ENCODE results near the gene PMPCA. TPM values are rescaled to one million over a fixed set of nuclear protein-coding genes. Genes with fewer than 3 reads are reported as not detected.

PMPCA gene
- total and polyA plus RNA-seq, 2 donors (not counting 3 experiments of a cell fraction or from before 2014, with no cell fraction given), result 69.0 to 75.3 TPM

- Histone ChIP-seq H4K20me1 (replicated peaks; ENCODE audit: control insufficient read depth, extremely low read depth, insufficient read depth, low read length) (no peaks in the 10 kb centered on the region), H3K4me3 (replicated peaks in 1 of 3; ENCODE audit: insufficient read depth in 1 of 3, low read depth in 1 of 3, low read length in 3 of 3) (no peak overlapping the region), H3K27me3 (ENCODE audit: control insufficient read depth in 2 of 2, insufficient read depth in 2 of 2, low read length in 2 of 2) (no peaks in the 10 kb centered on the region), H3K36me3 (ENCODE audit: control insufficient read depth in 2 of 2, extremely low read depth in 1 of 2, insufficient read depth in 2 of 2, low read length in 2 of 2) (peaks cover 7 to 9% of the 10 kb centered on the region in 2 experiments), H3K27ac (ENCODE audit: insufficient read depth, low read depth, low read length) (no peak overlapping the region), H3K9ac (replicated peaks; ENCODE audit: extremely low read depth, insufficient read depth, low read length) (no peak overlapping the region), H3K9me1 (replicated peaks; ENCODE audit: control insufficient read depth, extremely low read depth, insufficient read depth, low read length) (no peaks in the 10 kb centered on the region), H3K9me3 (replicated peaks; ENCODE audit: control insufficient read depth, insufficient read depth, low read length) (no peaks in the 10 kb centered on the region), H2AFZ (ENCODE audit: low read depth, low read length) (no peak overlapping the region), H3K4me2 (ENCODE audit: insufficient read depth, low read length) (no peak overlapping the region), H3K4me1 (ENCODE audit: control insufficient read depth, extremely low read depth, insufficient read depth, low read length) (peaks cover 12% of the 10 kb centered on the region), H3K79me2 (ENCODE audit: control insufficient read depth, insufficient read depth, low read length) (peaks cover 48% of the 10 kb centered on the region)
- CTCF ChIA-PET, result interaction anchor here (0.6 kb wide), 1 partner anchor 122 kb away, joined by 5 read pairs; no protein-coding TSS in a partner anchor
- FAIRE-seq, result no peak
- POLR2A ChIA-PET, result no interaction called here
- dilution Hi-C loops (cut with MboI; ENCODE audit: extremely low pct_ligation_motif_present, low sequenced_read_pairs), result no loop called here
- DNase-seq (ENCODE audit: low read depth, low spot score), result no peak
- no TSS peak for BruUV-seq (replicated peaks)
- TF ChIP-seq MAX (IDR thresholded peaks at IDR 0.05; ENCODE audit: insufficient read depth, insufficient read length) (no peak), GATA2 (IDR thresholded peaks at IDR 0.05; ENCODE audit: insufficient read depth, insufficient read length, low read depth, low read length) (no peak), POLR2A (IDR thresholded peaks at IDR 0.05; ENCODE audit: low read depth, low read length) (no peak), EZH2 (IDR thresholded peaks at IDR 0.05; ENCODE audit: borderline replicate concordance, low read depth, low read length, severe bottlenecking) (no peak), CTCF (IDR thresholded peaks at IDR 0.05; ENCODE audit: extremely low read depth in 1 of 2, insufficient read depth in 1 of 2, low read depth in 1 of 2, low read length in 2 of 2) (no peak), MYC (IDR thresholded peaks at IDR 0.05; ENCODE audit: low read depth, low read length) (no peak), POLR2AphosphoS5 (IDR thresholded peaks at IDR 0.05; ENCODE audit: insufficient read depth, low read depth, low read length) (no peak), JUN (IDR thresholded peaks at IDR 0.05; ENCODE audit: borderline replicate concordance, insufficient read depth, insufficient read length, low read depth) (no peak), FOS (IDR thresholded peaks at IDR 0.05; ENCODE audit: borderline replicate concordance, insufficient read depth, low read length) (no peak)
- intact Hi-C loops (cut with micrococcal nuclease), result no loop called here
These were observed 25.7 kb downstream of the PMPCA start for GRCh38 chr9:136436055-136436634.

Measured in endothelial cell of umbilical vein (primary cell).